HepG2 (cell line): Measurements from ENCODE around the gene CDK12.
"Not testable (repeated sequence)": the region's sequence is repeated elsewhere in the genome, so short reads cannot be mapped to it uniquely, and the experiment has no call there.

Source experiments
- PRMT3 ChIP-seq: sonication (generic); formaldehyde crosslinking; IDR thresholded peaks from 2 replicates; pipeline ENCODE4 v1.8.1; 2022; ENCODE audit warnings: low read depth, mild to moderate bottlenecking, moderate library complexity, missing genetic modification reagents, borderline replicate concordance
- ZNF558 ChIP-seq: sonication (generic); formaldehyde crosslinking; IDR thresholded peaks from 2 replicates; pipeline ENCODE4 v1.9.0; 2022; ENCODE audit warnings: mild to moderate bottlenecking, missing genetic modification reagents, borderline replicate concordance
- ZNF720 ChIP-seq: sonication (generic); formaldehyde crosslinking; IDR thresholded peaks from 2 replicates; pipeline ENCODE4 v1.4.0; 2020; ENCODE audit warnings: missing genetic modification reagents

DNA sequence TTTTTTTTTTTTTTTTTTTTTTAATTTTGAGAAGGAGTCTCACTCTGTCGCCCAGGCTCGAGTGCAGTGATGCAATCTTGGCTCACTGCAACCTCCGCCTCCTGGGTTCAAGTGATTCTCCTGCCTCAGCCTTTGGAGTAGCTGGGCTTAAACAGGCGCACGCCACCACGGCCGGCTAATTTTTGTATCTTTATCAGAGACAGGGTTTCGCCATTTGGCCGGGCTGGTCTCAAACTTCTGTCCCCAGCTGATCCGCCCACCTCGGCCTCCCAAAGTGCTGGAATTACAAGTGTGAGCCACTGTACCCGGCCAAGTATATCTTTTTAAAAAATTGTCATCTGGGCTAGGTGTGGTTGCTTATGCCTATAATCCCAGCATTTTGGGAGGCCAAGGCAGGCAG, 35.6 kb downstream of the CDK12 start:
- TF ChIP-seq ZNF558, PRMT3, ZNF720 (CRISPR knock-in tag): not testable (repeated sequence)
